Ishikawa (cell line): ENCODE results near the gene SLC28A1.

Source experiments
- CEBPB ChIP-seq: IDR thresholded peaks from 2 replicates; pipeline ENCODE4 v1.6.1; 2012
- CREB1 ChIP-seq: IDR thresholded peaks from 2 replicates; pipeline ENCODE4 v1.6.1; 2012; ENCODE audit warnings: low read depth
- EGR1 ChIP-seq: IDR thresholded peaks from 2 replicates; pipeline ENCODE4 v1.6.1; 2012
- EP300 ChIP-seq: IDR thresholded peaks from 2 replicates; pipeline ENCODE4 v1.6.1; 2012; ENCODE audit warnings: borderline replicate concordance
- FOXM1 ChIP-seq: IDR thresholded peaks from 2 replicates; pipeline ENCODE4 v1.6.1; 2012; ENCODE audit warnings: low read depth, borderline replicate concordance
- NFIC ChIP-seq: IDR thresholded peaks from 2 replicates; pipeline ENCODE4 v1.6.1; 2012
- RAD21 ChIP-seq: IDR thresholded peaks from 2 replicates; pipeline ENCODE4 v1.6.1; 2012; ENCODE audit warnings: low read depth
- TAF1 ChIP-seq: IDR thresholded peaks from 2 replicates; pipeline ENCODE4 v1.6.1; 2012; ENCODE audit warnings: low read depth, mild to moderate bottlenecking
- TCF12 ChIP-seq: IDR thresholded peaks from 2 replicates; pipeline ENCODE4 v1.6.1; 2012; ENCODE audit warnings: low read depth
- TEAD4 ChIP-seq: IDR thresholded peaks from 2 replicates; pipeline ENCODE4 v1.6.1; 2012
- YY1 ChIP-seq: IDR thresholded peaks from 2 replicates; pipeline ENCODE4 v1.6.1; 2012; ENCODE audit warnings: low read depth
- ZBTB7A ChIP-seq: IDR thresholded peaks from 2 replicates; pipeline ENCODE4 v1.6.1; 2012; ENCODE audit warnings: low read depth
- TF ChIP-seq, protein P1 (sequence below): IDR thresholded peaks from 2 replicates; pipeline ENCODE4 v1.6.1; 2012
- TF ChIP-seq, protein P2 (sequence below): IDR thresholded peaks from 2 replicates; pipeline ENCODE4 v1.6.1; 2012; ENCODE audit warnings: low read depth, mild to moderate bottlenecking
- TF ChIP-seq, protein P3 (sequence below): IDR thresholded peaks from 2 replicates; pipeline ENCODE4 v1.6.1; 2012

The SLC28A1 gene

DNA sequence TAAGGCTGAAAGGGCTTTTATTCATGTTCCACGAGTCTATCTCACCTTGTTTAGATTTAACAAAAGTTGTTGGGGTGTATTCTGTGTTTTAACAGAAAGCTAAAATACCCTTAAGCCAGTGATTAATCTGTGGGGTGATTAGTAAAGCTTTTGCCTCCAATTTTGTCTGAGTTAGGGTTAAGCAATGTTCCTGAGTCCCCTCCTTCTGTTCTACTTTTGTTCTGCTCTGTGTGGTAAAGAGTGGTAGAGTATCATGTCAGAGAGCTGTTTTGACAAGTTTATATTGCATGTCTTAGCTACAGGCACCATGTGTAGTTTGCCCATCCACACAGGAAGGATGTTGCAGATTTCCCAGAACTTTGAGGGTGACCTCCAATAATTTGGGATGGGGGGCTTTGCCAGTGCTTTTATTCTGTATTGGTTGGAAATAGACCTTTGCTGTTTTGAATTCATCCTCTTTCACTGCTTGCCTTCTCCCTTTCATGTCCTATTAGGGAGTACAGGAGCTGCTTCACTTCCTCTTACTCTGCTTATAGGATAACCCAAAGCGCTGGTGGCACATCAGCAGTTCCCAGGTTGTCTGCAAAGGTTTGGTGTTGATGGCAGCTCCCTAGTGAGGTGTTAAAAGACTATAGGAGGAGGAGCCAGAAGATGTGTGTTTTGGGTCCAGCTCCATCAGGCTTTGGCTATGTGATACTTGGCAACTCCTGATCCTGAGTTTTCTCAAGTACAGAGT, 104.6 kb downstream of the SLC28A1 start:
- TF ChIP-seq ZBTB7A: no peak

DNA sequence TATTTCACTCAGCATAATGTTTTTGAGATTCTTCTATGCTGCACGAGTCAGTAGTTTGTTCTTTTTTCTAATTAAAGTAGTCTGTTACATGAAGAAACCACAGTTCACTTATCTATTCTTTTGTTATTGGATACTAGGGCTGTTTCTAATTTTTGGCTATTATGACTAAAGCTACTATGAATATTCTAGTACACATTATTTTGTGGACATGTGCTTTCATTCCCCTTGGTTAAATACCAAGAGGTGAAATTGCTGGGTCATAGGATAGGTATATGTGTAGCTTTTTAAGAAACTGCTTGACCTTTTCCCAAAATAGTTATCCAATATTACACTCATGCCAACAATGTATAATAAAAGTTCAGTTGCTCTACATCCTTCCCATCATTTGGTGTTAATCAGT, 106.0 kb downstream of the SLC28A1 start:
- TF ChIP-seq TCF12 (no peak), RAD21 (no peak), EP300 (no peak), NFIC (no peak), CREB1 (no peak), YY1 (no peak), TEAD4 (no peak), CEBPB (no peak), ZBTB7A (no peak), FOXM1 (no peak), TAF1 (no peak), EGR1 (no peak)
- TF ChIP-seq, protein P1, sequence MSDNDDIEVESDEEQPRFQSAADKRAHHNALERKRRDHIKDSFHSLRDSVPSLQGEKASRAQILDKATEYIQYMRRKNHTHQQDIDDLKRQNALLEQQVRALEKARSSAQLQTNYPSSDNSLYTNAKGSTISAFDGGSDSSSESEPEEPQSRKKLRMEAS: no peak
- TF ChIP-seq, protein P2, sequence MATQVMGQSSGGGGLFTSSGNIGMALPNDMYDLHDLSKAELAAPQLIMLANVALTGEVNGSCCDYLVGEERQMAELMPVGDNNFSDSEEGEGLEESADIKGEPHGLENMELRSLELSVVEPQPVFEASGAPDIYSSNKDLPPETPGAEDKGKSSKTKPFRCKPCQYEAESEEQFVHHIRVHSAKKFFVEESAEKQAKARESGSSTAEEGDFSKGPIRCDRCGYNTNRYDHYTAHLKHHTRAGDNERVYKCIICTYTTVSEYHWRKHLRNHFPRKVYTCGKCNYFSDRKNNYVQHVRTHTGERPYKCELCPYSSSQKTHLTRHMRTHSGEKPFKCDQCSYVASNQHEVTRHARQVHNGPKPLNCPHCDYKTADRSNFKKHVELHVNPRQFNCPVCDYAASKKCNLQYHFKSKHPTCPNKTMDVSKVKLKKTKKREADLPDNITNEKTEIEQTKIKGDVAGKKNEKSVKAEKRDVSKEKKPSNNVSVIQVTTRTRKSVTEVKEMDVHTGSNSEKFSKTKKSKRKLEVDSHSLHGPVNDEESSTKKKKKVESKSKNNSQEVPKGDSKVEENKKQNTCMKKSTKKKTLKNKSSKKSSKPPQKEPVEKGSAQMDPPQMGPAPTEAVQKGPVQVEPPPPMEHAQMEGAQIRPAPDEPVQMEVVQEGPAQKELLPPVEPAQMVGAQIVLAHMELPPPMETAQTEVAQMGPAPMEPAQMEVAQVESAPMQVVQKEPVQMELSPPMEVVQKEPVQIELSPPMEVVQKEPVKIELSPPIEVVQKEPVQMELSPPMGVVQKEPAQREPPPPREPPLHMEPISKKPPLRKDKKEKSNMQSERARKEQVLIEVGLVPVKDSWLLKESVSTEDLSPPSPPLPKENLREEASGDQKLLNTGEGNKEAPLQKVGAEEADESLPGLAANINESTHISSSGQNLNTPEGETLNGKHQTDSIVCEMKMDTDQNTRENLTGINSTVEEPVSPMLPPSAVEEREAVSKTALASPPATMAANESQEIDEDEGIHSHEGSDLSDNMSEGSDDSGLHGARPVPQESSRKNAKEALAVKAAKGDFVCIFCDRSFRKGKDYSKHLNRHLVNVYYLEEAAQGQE: no peak
- TF ChIP-seq, protein P3, sequence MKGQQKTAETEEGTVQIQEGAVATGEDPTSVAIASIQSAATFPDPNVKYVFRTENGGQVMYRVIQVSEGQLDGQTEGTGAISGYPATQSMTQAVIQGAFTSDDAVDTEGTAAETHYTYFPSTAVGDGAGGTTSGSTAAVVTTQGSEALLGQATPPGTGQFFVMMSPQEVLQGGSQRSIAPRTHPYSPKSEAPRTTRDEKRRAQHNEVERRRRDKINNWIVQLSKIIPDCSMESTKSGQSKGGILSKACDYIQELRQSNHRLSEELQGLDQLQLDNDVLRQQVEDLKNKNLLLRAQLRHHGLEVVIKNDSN: no peak

DNA sequence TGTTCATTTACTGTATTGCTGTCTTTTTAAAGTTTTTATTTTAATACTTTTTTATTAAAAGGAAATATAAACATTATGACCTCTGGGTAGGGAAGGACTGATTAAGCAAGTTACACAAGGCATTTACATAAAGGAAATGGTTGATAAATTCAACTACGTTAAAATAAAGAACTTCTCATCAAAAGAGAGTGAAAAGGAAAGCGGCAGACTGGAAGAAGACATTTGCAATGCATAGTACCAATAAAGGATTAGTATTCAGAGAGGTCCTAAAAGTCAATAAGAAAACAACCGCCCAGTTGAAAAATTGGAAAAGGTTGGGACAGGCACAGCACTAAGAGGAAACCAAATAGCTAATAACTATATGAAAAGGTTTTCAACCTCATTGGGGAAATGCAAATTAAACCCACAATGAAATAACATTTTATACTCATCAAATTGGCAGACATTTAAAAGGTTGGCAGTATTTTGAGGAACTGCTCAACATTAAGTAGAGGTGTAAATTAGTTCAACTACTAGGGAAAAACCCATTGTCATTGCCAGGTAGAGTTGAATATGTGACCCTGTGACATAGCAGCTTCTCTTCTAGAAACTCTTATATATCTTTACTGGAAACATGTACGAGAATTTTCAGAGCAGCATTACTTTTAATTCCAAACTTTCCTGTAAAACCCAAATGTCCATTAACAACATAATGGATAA, 106.7 kb downstream of the SLC28A1 start:
- no peak for TF ChIP-seq RAD21
- TF ChIP-seq, protein P3: no peak
- TF ChIP-seq, protein P1: no peak
- TF ChIP-seq, protein P2: no peak
- no peak for TF ChIP-seq EP300
- TF ChIP-seq EGR1: no peak
- no peak for TF ChIP-seq TEAD4
- no peak for TF ChIP-seq CREB1
- TF ChIP-seq TAF1: no peak
- TF ChIP-seq ZBTB7A: no peak
- TF ChIP-seq TCF12: no peak
- TF ChIP-seq FOXM1: no peak
- TF ChIP-seq CEBPB: no peak
- no peak for TF ChIP-seq NFIC
- no peak for TF ChIP-seq YY1

DNA sequence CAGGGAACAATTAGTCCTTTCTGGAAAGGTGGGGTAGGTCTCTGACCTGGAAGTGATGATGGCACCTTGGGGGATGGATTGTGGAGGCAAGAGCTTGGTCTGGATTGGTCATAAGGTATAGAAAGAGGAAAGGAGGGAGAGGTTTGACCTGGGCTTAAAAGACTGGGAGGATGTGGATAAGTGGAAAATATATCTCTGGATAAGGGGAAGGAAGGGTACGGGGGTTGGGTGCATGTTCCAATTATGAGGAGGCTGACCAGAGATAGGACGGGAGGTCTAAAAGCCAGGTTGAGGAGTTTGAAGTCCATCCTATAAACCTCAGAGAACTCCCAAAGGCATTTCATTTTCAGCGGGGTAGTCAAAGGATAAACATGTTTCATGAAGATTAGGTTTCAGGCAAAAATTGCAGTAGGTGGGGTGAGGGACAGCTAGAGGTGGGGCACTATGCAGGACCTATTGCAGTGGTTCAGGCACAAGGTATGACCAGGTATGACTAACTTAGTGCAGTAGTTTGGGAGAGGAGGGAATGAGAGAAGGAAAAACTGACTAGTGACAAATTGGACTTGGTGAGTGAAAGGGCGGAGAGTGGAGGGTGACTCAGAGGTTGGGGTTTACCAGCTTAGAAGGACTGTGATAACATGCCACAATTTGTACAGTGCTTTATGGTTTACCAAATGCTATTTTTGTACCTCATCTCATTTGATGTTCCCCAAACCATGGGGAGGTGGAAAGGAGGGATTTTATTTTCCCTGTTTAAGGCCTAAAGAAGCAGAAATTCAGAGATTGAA, 107.9 kb downstream of the SLC28A1 start:
- TF ChIP-seq EGR1 (no peak), ZBTB7A (no peak)
- TF ChIP-seq, protein P2: no peak
